Measurements from ENCODE around the gene DCP1B.

Gene DCP1B

GRCh38 chr12:1920436-1920835 is 83.8 kb downstream of the DCP1B start:
- POLR2A ChIA-PET = no interaction called here
- no peak for TF ChIP-seq CTCF (IDR thresholded peaks at IDR 0.05; ENCODE audit: control extremely low read depth, extremely low read depth, low read depth, missing control alignments)
- DNase-seq (ENCODE audit: extremely low spot score) = no peak
- CTCF ChIA-PET = interaction anchor here (1.9 kb wide), 1 partner anchor 19 kb away, joined by 5 read pairs; no protein-coding TSS in a partner anchor

GRCh38 chr12:1919763-1920162 is 84.5 kb downstream of the DCP1B start:
- ChIA-PET POLR2A (no interaction called here), CTCF (interaction anchor here (1.9 kb wide), 1 partner anchor 20 kb away, joined by 5 read pairs; no protein-coding TSS in a partner anchor)
- DNase-seq (ENCODE audit: extremely low spot score) = no peak
- no peak for TF ChIP-seq CTCF (IDR thresholded peaks at IDR 0.05; ENCODE audit: control extremely low read depth, extremely low read depth, low read depth, missing control alignments)

- DNase-seq (ENCODE audit: extremely low spot score) = peak; percentile 10
- no peak for TF ChIP-seq CTCF (IDR thresholded peaks at IDR 0.05; ENCODE audit: control extremely low read depth, extremely low read depth, low read depth, missing control alignments)
- ChIA-PET POLR2A (no interaction called here), CTCF (interaction anchor here (1.1 to 1.9 kb wide), 3 partner anchors 7 to 21 kb away, joined by 3 to 5 read pairs (median 3); no protein-coding TSS in a partner anchor)
These were observed 85.0 kb downstream of the DCP1B start for GRCh38 chr12:1919284-1919683.

- ChIA-PET POLR2A (no interaction called here), CTCF (interaction anchor here (1.1 to 1.2 kb wide), 2 partner anchors 8 to 21 kb away, joined by 3 read pairs; no protein-coding TSS in a partner anchor)
- no peak for TF ChIP-seq CTCF (IDR thresholded peaks at IDR 0.05; ENCODE audit: control extremely low read depth, extremely low read depth, low read depth, missing control alignments)
- no peak for DNase-seq (ENCODE audit: extremely low spot score)
These were observed 85.4 kb downstream of the DCP1B start for GRCh38 chr12:1918884-1919236.

- DNase-seq (ENCODE audit: extremely low spot score) = peak; percentile 14
- no peak for TF ChIP-seq CTCF (IDR thresholded peaks at IDR 0.05; ENCODE audit: control extremely low read depth, extremely low read depth, low read depth, missing control alignments)
- ChIA-PET CTCF (interaction anchor here (1.1 to 1.2 kb wide), 2 partner anchors 8 to 22 kb away, joined by 3 read pairs; no protein-coding TSS in a partner anchor), POLR2A (no interaction called here)
These were observed 86.0 kb downstream of the DCP1B start, which contains the start of gene CACNA2D4 for GRCh38 chr12:1918081-1918883. TSS of gene CACNA2D4 (minus strand) at chr12:1918652. CDS start at chr12:1918473, 179 bp downstream.

GRCh38 chr12:1917172-1918070 is 86.8 kb downstream of the DCP1B start:
- CTCF ChIA-PET = no interaction called here
- DNase-seq (ENCODE audit: extremely low spot score) = peak; percentile 15
- POLR2A ChIA-PET = no interaction called here
- TF ChIP-seq CTCF (IDR thresholded peaks at IDR 0.05; ENCODE audit: control extremely low read depth, extremely low read depth, low read depth, missing control alignments) = no peak

Measured in GM10248 (cell line).